Midbrain (tissue), 1 donor: Measurements from ENCODE around the gene ITPA.
A peak's percentile ranks its signal among the peaks of the same experiment; 100 is the strongest.
"Not testable (repeated sequence)": the region's sequence is repeated elsewhere in the genome, so short reads cannot be mapped to it uniquely, and the experiment has no call there.

Experiments
- DNase-seq: peaks from one replicate; lab custom pipeline; 2025; lab: John Stamatoyannopoulos, UW

Gene ITPA

GRCh38 chr20:3199976-3200755, 9.1 kb upstream of the ITPA start:
- no peak for DNase-seq

DNA sequence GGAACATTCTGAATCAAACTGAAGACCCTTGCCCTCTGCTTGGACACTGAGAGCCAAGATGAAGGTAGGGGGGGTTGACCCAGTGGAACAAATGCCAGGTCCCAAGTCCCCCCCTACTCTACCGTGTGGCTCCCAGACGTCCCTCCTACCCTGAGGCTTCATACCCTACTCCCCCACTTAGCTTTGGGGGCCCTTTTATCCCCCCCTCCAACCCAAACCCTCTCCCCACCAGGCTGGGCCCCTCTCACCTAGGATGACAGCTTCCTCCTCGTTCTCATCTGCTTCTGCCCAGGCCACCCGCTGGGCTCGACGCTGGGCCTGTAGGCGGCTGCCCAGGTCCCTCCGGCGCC, 6.4 kb upstream of the ITPA start:
- DNase-seq, result no peak

DNA sequence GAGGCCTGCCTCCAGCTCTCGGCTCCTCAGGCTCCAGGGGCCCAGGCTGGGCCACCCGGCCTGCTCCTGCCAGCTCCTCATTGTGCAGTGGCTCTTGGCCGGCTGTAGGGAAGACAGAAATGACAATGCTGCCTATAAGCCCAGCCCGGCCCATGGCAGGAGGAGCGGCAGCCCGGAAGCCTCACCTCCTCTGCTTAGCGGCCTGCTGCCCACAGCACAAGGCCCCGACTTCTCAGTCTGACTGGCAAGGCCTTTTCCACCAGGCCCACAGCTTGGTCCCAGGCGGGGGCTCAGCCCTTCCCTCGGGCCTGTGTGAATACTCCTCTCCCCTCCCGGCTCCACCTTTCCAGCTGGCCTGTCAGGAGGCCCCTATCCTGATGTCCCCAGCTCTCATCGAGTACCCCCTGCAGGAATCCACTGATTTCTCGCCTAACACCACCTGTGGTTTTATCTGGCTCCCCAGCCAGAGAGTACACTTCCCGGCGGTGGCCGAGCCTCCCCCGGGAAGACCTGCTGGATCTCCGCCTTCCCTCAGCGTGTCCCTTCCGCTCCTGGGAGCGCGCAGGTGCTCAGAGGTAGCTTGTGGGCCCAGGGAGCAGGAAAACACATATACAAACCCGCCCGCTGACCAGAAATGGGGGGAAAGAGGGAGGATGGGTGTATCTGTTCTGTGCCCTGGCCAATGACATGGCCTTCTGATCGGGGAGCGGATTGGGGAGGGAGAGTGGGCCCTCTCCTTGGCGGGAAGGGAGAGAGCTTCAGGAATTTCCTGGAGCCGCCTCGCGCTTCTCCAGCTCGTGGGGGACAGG, 5.8 kb upstream of the ITPA start:
- peak; percentile 54 for DNase-seq

DNA sequence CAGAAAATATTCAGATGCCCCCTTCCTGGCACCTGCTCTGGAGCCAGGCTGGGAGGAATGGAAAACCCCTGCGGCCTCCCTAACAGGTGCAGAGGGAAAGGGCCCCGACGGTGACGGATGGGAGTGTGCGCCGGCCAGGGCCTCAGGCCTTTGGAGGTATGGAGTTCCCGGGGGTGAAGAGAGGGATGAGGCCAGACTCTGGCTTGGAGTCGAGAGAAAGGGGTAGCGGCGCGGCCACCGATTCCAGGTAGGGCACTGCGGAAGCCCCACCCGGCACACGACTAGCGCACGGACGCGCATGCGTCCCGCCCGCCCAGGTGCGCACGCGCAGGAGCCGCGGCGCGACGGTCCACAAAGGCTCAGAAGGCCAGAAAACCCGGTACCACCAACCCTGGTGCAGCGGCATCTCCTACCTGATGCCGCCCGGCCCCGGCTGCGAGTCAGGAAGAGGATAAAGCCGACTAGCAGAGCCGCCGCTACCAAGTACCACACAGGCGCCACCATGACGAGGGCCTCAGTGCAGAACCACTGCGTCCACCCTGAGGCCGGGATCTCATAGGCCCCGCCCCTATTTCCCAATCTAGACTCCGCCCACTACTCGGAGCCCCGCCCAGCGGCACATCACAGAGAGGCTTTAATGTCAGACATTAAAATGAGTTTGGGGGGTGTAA, 5.0 kb upstream of the ITPA start, which contains the start of gene DDRGK1:
TSS of gene DDRGK1 (minus strand) at position 559 of the 671 bp plus-strand sequence. CDS start at position 504, 55 bp downstream.
- DNase-seq, result peak; percentile 93

DNA sequence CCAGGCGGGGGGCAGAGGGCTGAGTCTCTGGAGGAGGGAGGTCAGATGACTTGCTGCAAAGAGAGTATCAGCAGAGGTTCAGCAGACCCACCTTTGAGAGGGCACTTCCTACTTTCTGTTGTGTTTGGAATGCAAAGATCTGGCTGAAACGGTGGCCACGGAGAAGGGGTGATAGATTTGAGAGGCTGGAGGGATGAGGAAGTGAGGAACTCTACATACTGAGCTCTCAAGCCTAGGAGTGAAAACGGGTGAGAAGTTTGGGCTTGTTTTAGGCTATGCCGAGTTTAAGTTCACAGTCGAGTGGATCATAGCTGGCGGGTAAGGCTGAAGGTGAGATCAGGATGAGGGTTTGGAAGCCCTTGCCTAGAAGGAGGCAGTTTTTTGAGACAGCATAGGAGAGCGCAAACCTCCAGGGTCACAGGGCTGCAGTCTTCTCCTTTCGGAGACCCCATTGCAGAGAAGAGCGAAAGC, 477 bp upstream of the ITPA start:
- DNase-seq, result no peak

DNA sequence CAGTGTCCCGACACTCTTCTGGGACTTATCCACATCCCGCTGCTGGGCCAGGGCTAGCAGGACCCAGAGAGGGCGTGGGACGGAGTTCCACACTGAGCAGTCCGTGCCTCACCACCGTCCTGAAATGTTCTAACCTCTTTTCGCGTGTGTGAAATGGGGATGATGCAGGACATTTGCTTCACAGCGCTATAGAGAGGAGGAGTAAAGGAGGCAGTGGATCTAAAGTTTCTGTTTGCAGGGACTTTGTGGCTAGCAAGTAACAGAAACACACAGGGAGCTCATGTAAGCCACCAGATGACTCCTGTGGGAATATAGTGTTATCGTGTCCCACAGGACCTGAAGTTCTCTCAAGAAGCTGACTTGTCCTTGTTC, 634 bp downstream of the ITPA start:
- DNase-seq, result no peak

GRCh38 chr20:3210346-3210745, 1.0 kb downstream of the ITPA start:
- no peak for DNase-seq

- DNase-seq, result no peak
Measured at GRCh38 chr20:3213226-3213625, 3.9 kb downstream of the ITPA start.

GRCh38 chr20:3215359-3215917, 6.1 kb downstream of the ITPA start:
- not testable (repeated sequence) for DNase-seq

GRCh38 chr20:3218307-3218988, 9.2 kb downstream of the ITPA start:
- DNase-seq, result peak; percentile 17

DNA sequence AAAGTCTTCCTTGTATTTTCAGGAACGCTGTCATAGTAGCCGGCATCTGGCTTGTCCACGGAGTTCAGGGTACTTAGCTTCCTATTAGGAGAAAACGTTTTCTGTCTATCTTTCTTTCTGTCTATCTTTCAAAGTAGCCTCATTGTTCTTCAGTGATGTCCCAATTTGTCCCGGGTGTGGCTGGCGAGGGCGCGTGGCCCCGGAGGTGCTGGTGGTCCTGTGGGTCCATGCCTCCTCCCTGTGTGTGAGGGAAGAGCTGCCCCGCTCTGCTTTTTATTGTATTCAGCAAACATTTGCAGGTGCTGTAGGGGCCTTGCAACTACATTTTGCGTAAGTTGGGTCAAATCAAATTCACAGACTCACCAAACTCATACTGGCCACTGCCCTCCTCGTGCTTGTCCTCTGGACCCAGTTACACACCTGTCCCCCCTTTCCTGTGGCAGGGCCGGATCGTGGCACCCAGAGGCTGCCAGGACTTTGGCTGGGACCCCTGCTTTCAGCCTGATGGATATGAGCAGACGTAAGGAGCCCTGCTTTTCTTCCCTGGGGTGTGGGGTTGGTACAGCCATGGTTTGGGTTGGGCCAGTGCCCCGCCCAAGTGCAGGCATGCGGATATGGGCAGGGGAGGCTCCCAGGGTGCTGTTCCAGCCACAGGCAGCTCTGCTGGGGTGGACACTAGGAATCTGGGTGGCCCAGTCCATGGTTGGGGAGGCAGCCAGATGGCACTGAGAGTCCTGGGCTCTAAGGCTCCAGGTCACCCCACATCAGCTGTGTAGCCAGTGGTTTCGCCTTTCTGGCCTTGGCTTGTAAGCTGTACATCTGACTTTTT, 12.3 kb downstream of the ITPA start:
- DNase-seq, result no peak

DNA sequence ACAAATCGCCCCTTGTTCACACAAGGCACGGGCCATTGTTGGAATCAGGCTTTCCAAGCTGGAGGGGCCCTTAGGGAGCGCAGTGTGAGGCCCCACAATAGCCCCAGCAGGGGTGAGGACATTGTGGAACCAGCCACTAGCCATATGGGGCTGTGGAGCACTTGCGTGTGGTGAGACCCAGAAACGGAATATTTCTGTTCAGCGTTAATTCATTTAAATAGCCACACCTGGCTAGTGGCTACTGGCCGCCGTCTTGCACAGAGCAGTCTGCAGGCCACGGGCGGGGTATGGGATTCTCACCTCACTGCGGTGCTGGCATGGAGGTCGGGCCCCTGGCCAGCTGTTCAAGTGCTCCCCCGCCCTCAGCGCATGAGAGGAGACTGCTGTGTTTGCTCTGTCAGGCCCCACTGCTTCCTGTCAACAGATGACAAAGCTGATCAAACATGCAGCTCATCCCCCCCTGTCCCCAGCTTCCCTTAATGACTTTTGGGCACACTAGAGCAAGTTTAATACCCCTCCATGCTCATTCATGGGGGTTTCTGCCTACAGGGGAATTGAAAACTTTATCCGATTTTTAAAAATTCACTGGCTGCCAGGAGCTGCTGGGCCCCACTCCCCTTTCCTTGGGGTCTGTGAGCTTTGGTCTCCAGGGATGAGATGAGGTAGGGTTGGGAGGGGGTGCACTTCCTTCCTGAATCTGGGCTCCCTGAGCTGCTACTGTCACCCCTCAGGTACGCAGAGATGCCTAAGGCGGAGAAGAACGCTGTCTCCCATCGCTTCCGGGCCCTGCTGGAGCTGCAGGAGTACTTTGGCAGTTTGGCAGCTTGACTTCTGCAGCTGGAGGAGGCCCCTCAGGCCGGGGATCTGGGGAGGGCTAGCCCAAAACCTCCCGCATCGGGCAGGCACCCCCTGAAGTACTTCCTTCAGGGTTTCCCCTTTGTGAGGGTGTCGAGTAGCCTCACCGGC, 13.6 kb downstream of the ITPA start:
- DNase-seq, result no peak

GRCh38 chr20:3223651-3223993, 14.3 kb downstream of the ITPA start:
- no peak for DNase-seq

GRCh38 chr20:3223994-3224680, 14.8 kb downstream of the ITPA start:
- DNase-seq, result no peak

- no peak for DNase-seq
Measured at GRCh38 chr20:3224681-3225421, 15.6 kb downstream of the ITPA start.

DNA sequence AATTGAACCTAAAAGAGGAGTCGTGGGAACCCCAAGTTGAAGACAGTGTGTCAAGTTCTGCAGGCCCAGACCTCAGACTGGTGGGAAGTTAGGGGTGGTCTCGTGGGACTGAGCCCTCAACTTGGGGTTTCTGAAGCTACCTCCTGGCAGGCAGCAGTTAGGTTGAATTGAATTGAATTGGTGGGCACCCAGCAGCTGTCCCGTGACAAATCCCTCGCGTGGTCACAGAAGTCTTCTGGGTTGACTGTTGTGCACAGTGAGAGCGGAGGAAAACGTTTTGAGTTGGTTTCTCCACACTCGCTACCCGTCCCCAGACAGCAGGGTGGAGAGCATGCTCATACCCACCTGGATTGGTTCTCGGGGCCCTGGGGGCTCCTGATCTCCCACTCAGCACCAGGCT, 16.8 kb downstream of the ITPA start:
- DNase-seq, result no peak

- DNase-seq, result no peak
Measured at GRCh38 chr20:3226864-3227263, 17.6 kb downstream of the ITPA start.

- DNase-seq, result no peak
Measured at GRCh38 chr20:3227506-3227905, 18.2 kb downstream of the ITPA start.
